Posterior vena cava (tissue), 2 donors: ENCODE data around the gene ZNF792. TPM values are rescaled to one million over a fixed set of nuclear protein-coding genes. Genes with fewer than 3 reads are reported as not detected.
"Not testable (repeated sequence)": the region's sequence is repeated elsewhere in the genome, so short reads cannot be mapped to it uniquely, and the experiment has no call there.

Source experiments
- DNase-seq: peaks from one replicate; pipeline ENCODE4 v3.0.0-alpha.2; 2020; ENCODE audit warnings: low spot score
- intact Hi-C, 2 donors: fragments of 100-400 bp; cut with DNase I; formaldehyde crosslinking; loops; one replicate each; pipeline versions ENCODE4 v1.14.1 to v1.14.2; 2022 to 2023
- total RNA-seq, 2 donors: library from RNA; stranded (reverse); fragmentation: NEBNext Ultra II Directional; extraction: Animal tissue kit (Norgen Biotek cat#: 25700); gene quantifications; one replicate each; pipeline ENCODE4 v1.2.1, GENCODE V29; 2021
- donor health status: DM: yes; HTN: yes; CAD: no.
- donor health status: DM: yes; HTN: yes; CAD: no.

ZNF792 gene
- total RNA-seq, 2 donors from 2014 or later: 4.9 to 6.2 TPM

- DNase-seq: no peak
- intact Hi-C loops: no loop called here
Observed at GRCh38 chr19:34953092-34953491, 10.9 kb downstream of the ZNF792 start.

- intact Hi-C loops: loop anchor here in 1 of 2 donors (5.0 kb wide), 1 partner anchor 617 kb away; no protein-coding TSS in a partner anchor
- DNase-seq: no peak
Observed at GRCh38 chr19:34943861-34944573, 20.0 kb downstream of the ZNF792 start.

- DNase-seq: no peak
- intact Hi-C loops: no loop called here
Observed at GRCh38 chr19:34938886-34939285, 25.1 kb downstream of the ZNF792 start.

GRCh38 chr19:34936184-34936583 lies 27.8 kb downstream of the ZNF792 start:
- no peak for DNase-seq
- intact Hi-C loops: no loop called here

GRCh38 chr19:34932494-34932893 lies 31.5 kb downstream of the ZNF792 start:
- intact Hi-C loops: no loop called here
- DNase-seq: no peak

GRCh38 chr19:34926685-34927375 lies 37.2 kb downstream of the ZNF792 start, which contains the start of gene ZNF30:
TSS of gene ZNF30 (plus strand) at chr19:34926903. CDS start at chr19:34929948, 3,045 bp downstream.
- peak; percentile 98 for DNase-seq
- intact Hi-C loops: no loop called here

GRCh38 chr19:34926361-34926684 lies 37.7 kb downstream of the ZNF792 start:
- no peak for DNase-seq
- intact Hi-C loops: no loop called here

- intact Hi-C loops: no loop called here
- DNase-seq: no peak
Observed at GRCh38 chr19:34925278-34925855, 38.7 kb downstream of the ZNF792 start.

GRCh38 chr19:34920090-34920786 lies 43.8 kb downstream of the ZNF792 start:
- intact Hi-C loops: not testable (repeated sequence)

GRCh38 chr19:34918190-34918589 lies 45.8 kb downstream of the ZNF792 start:
- DNase-seq: no peak
- intact Hi-C loops: no loop called here

More at GRCh38 chr19:34920090-34920786, 43.8 kb downstream of the ZNF792 start:
- not testable (repeated sequence) for DNase-seq

- intact Hi-C loops, DNase-seq: not testable (repeated sequence)
Observed at GRCh38 chr19:34917144-34917543, 46.9 kb downstream of the ZNF792 start.

GRCh38 chr19:34910770-34911169 lies 53.3 kb downstream of the ZNF792 start:
- intact Hi-C loops: no loop called here
- no peak for DNase-seq

Other genes with a start within 250 kb of the ZNF792 start
- 10 to 100 TPM; 10.0 to 12.1 TPM for gene ZNF181, start 230.0 kb downstream of the ZNF792 start, total RNA-seq
- 1 to 10 TPM; 4.1 to 5.8 TPM for gene ZNF599, start 191.0 kb downstream of the ZNF792 start, total RNA-seq
- 1 to 10 TPM; 2.2 to 3.4 TPM for gene ZNF30, start 37.3 kb downstream of the ZNF792 start, total RNA-seq
- gene GRAMD1A, start 36.1 kb upstream of the ZNF792 start, total RNA-seq: 10 to 100 TPM; 83.0 to 87.0 TPM
- 10 to 100 TPM; 30.8 to 42.4 TPM for gene SCN1B, start 66.2 kb upstream of the ZNF792 start, total RNA-seq
- 1 to 10 TPM in 1 of 2 donors, under 1 TPM in 1; 1.00 to 1.7 TPM for gene HPN, start 77.5 kb upstream of the ZNF792 start, total RNA-seq
- not detected for gene FXYD3, start 151.6 kb upstream of the ZNF792 start, total RNA-seq
- gene LGI4, start 170.8 kb upstream of the ZNF792 start, total RNA-seq: 1 to 10 TPM; 9.1 to 10.0 TPM
- gene FXYD1, start 174.6 kb upstream of the ZNF792 start, total RNA-seq: 100 to 1,000 TPM; 157 to 183 TPM
- under 1 TPM in 1 of 2 donors, not detected in 1; 0.43 TPM for gene FXYD7, start 179.0 kb upstream of the ZNF792 start, total RNA-seq
- 10 to 100 TPM; 67.9 to 89.3 TPM for gene FXYD5, start 190.5 kb upstream of the ZNF792 start, total RNA-seq